RWPE2 (cell line): ENCODE results near the gene CALU.
A peak's percentile ranks its signal among the peaks of the same experiment; 100 is the strongest.

ENCODE experiments used
- ATAC-seq: fragments of 200-7000 bp; cut with Tn5 transposase; 3 replicates; pipeline ENCODE4 v1.9.1; 2021; ENCODE audit warnings: low read depth
- DNase-seq: peaks from one replicate; pipeline ENCODE4 v3.0.0-alpha.2; 2020; ENCODE audit warnings: low spot score
- H3K27ac ChIP-seq: fragments of 450-650 bp; 2 replicates; pipeline ENCODE4 v1.5.1; 2017; ENCODE audit warnings: mild to moderate bottlenecking; ENCODE audit not compliant: poor library complexity, severe bottlenecking
- H3K27me3 ChIP-seq: fragments of 250-450 bp; sonication (Bioruptor Pico); 2 replicates; pipeline ENCODE4 v1.5.1; 2021; ENCODE audit warnings: mild to moderate bottlenecking, moderate library complexity; ENCODE audit not compliant: insufficient read depth, poor library complexity, severe bottlenecking
- H3K36me3 ChIP-seq: fragments of 250-450 bp; sonication (Bioruptor Pico); 2 replicates; pipeline ENCODE4 v1.5.1; 2020; ENCODE audit warnings: low read depth, mild to moderate bottlenecking, moderate library complexity
- H3K4me1 ChIP-seq: fragments of 250-450 bp; sonication (Bioruptor Pico); 2 replicates; pipeline ENCODE4 v1.5.1; 2021; ENCODE audit warnings: mild to moderate bottlenecking, moderate library complexity; ENCODE audit not compliant: insufficient read depth, poor library complexity, severe bottlenecking
- H3K4me3 ChIP-seq: fragments of 250-450 bp; sonication (Bioruptor Pico); 2 replicates; pipeline ENCODE4 v1.5.1; 2021; ENCODE audit warnings: mild to moderate bottlenecking, moderate library complexity; ENCODE audit not compliant: severe bottlenecking
- H3K9me3 ChIP-seq: fragments of 250-450 bp; sonication (Bioruptor Pico); 2 replicates; pipeline ENCODE4 v1.5.1; 2021; ENCODE audit warnings: mild to moderate bottlenecking, moderate library complexity; ENCODE audit not compliant: severe bottlenecking
- TF ChIP-seq, protein P1 (sequence below): fragments of 450-650 bp; IDR thresholded peaks from one replicate; pipeline ENCODE4 v1.5.1; 2017; ENCODE audit warnings: mild to moderate bottlenecking, moderate library complexity; ENCODE audit not compliant: poor library complexity, severe bottlenecking

Gene CALU

DNA sequence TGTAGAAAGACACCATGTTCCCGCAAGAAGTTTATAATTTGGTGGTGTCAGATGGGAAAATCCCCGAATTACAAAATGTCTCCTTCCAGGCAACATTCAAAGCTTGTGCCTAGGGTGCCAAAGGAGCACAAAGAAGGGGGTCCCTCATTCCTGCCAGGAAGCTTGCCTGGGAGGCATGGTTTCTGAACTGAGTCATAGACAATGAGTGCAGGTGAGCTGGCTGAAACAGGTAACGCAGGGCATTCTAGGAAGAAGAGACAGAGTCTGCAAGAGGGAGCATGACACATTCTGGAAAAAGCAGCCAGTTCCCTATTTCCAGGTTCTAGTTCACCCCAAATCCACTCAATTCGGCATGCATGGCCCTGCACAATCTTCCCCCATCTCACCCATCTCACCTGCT, 11.9 kb upstream of the CALU start:
- no peaks in the 10 kb centered on the region for H3K36me3 ChIP-seq
- no peaks in the 10 kb centered on the region for H3K27me3 ChIP-seq
- H3K4me1 ChIP-seq = peaks cover 5% of the 10 kb centered on the region
- TF ChIP-seq, protein P1, sequence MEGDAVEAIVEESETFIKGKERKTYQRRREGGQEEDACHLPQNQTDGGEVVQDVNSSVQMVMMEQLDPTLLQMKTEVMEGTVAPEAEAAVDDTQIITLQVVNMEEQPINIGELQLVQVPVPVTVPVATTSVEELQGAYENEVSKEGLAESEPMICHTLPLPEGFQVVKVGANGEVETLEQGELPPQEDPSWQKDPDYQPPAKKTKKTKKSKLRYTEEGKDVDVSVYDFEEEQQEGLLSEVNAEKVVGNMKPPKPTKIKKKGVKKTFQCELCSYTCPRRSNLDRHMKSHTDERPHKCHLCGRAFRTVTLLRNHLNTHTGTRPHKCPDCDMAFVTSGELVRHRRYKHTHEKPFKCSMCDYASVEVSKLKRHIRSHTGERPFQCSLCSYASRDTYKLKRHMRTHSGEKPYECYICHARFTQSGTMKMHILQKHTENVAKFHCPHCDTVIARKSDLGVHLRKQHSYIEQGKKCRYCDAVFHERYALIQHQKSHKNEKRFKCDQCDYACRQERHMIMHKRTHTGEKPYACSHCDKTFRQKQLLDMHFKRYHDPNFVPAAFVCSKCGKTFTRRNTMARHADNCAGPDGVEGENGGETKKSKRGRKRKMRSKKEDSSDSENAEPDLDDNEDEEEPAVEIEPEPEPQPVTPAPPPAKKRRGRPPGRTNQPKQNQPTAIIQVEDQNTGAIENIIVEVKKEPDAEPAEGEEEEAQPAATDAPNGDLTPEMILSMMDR = no peak
- no peaks in the 10 kb centered on the region for H3K9me3 ChIP-seq
- H3K4me3 ChIP-seq = no peak overlapping the region
- H3K27ac ChIP-seq = no peak overlapping the region
- peak; percentile 94 for ATAC-seq
- DNase-seq = no peak

DNA sequence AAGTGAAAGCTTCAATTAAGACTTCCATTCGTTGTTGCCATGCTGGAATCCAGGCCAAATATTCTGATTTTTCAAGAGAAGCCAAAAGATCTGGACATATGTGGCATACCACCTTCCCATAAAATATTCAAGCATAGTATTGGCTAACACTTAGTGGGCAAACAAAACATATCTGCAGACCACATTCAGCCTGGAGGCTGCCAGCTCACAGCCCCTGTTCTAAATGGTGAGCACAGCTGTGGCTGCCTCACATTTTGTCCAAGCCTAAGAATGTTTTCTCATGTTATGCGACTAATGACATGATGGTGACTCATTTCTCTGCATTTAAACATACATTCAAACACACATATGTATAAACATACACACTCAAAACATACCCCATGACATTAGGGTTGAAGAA, 10.6 kb upstream of the CALU start:
- no peaks in the 10 kb centered on the region for H3K36me3 ChIP-seq
- no peaks in the 10 kb centered on the region for H3K27me3 ChIP-seq
- H3K9me3 ChIP-seq = no peaks in the 10 kb centered on the region
- DNase-seq (no peak), ATAC-seq (peak; percentile 63)
- peaks cover 5% of the 10 kb centered on the region for H3K4me1 ChIP-seq
- H3K27ac ChIP-seq = no peak overlapping the region
- TF ChIP-seq, protein P1 = no peak
- no peak overlapping the region for H3K4me3 ChIP-seq

DNA sequence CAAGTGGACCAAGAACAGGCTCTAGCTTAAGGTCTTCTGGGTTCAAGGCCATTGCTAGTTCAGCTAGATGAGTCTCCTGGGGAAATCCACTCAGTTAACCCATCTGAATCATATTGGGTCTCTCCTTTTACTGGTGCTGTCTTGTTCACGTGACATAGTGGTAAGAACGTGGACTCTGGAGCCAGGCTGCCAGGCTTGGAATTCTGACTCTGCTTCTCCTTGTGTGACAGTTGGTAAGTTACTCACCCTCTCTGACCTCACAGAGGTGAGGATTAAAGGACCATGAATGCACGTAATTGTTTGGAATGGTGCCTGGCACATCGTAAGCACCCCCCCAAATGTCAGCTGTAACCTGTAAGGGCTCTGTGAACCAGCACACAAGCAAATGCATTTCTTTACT, 9.7 kb upstream of the CALU start:
- DNase-seq = no peak
- Histone ChIP-seq H3K4me1 (peaks cover 5% of the 10 kb centered on the region), H3K9me3 (no peaks in the 10 kb centered on the region), H3K27me3 (no peaks in the 10 kb centered on the region), H3K27ac (no peak overlapping the region), H3K4me3 (no peak overlapping the region), H3K36me3 (no peaks in the 10 kb centered on the region)
- TF ChIP-seq, protein P1 = no peak
- ATAC-seq = no peak

DNA sequence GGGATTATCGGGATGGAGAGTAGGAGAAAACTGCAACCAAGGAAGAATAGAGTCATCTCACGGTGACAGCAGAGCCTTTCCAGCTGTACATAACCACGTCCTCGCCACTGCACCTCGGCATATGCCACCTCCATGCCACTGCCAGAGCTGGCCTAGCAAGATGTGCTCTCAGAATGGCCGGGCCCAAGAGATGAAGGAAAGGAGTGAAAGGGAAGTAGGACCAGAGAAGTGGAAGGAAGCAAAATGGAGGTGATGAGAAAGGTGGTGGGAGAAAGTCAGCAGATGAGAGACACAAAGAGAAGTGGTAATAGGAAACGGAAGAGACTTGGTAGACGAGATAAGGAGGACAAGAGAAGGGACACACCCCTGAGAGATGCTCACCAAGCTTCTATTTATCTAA, 8.0 kb upstream of the CALU start:
- H3K4me1 ChIP-seq = peaks cover 5% of the 10 kb centered on the region
- no peak overlapping the region for H3K27ac ChIP-seq
- no peaks in the 10 kb centered on the region for H3K27me3 ChIP-seq
- H3K4me3 ChIP-seq = no peak overlapping the region
- H3K9me3 ChIP-seq = no peaks in the 10 kb centered on the region
- TF ChIP-seq, protein P1 = no peak
- no peak for ATAC-seq
- DNase-seq = no peak
- H3K36me3 ChIP-seq = no peaks in the 10 kb centered on the region

DNA sequence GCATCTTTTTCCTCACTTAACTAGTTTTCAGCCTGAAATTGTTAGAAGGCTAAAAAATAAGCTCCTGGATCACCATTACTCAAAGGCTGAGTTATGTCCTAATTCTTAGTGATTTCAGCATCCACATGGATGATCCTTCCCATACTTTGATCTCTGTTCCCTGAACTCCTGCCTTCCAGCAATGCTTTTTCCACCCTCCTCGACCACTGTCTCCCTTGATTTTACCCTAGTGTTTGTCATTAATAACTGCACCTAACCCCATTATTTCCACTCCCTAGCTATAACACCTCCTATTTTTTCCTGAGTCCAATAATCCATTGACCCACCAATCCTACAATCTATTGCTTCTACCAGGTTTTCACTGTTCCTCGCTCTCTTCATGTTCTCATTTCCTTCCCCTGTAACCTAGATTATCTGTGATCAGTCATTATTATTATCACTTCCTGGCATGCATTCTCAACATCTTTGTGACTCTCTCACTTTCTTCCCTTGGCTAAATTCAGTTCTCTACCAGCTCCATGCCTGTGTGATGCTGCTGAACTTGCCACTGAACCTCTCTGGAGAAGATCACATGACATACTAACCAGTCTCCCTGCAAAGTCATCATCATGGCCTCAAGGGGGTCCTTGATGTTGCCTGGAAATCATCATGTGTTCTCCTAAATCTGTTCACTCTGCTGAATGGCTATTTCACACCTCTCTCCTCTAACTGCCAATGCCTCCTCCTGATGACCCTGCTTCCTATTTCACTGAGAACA, 6.5 kb upstream of the CALU start:
- Histone ChIP-seq H3K9me3 (no peaks in the 10 kb centered on the region), H3K4me3 (no peak overlapping the region), H3K4me1 (peaks cover 3% of the 10 kb centered on the region), H3K27me3 (no peaks in the 10 kb centered on the region), H3K27ac (no peak overlapping the region), H3K36me3 (no peaks in the 10 kb centered on the region)
- TF ChIP-seq, protein P1 = no peak
- ATAC-seq = no peak
- no peak for DNase-seq
